Measurements from ENCODE around the gene LAMTOR3.

DNA sequence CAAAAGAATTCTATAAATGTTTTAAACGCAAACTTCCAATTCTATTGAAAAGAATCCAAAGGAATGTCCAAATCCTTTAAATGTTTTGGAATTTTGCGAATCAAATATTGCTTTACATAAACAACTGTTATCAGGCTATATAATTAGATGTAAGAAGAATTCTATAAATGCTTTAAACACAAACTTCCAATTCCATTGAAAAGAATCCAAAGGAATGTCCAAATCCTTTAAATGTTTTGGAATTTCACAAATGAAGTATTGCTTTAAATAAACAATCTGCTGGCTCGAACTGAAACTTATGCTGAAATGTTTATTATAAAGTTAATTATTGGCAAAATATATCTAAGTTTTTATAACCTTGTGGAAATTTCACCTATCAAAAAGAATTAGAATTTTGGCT, 61.5 kb downstream of the LAMTOR3 start:
- no peak for TF ChIP-seq CTCF (IDR thresholded peaks at IDR 0.05; ENCODE audit: poor library complexity)
- no peak for TF ChIP-seq EZH2 (IDR thresholded peaks at IDR 0.05; ENCODE audit: borderline replicate concordance)

Data from hepatocyte (in vitro differentiated cells).